ENCODE results near the gene ACOT13. TPM values are rescaled to one million over a fixed set of nuclear protein-coding genes. Genes with fewer than 3 reads are reported as not detected.
"Not testable (repeated sequence)": the region's sequence is repeated elsewhere in the genome, so short reads cannot be mapped to it uniquely, and the experiment has no call there.

Gene ACOT13
- total and polyA plus RNA-seq, 5 donors: 63.7 to 92.1 (median 85.2) TPM

DNA sequence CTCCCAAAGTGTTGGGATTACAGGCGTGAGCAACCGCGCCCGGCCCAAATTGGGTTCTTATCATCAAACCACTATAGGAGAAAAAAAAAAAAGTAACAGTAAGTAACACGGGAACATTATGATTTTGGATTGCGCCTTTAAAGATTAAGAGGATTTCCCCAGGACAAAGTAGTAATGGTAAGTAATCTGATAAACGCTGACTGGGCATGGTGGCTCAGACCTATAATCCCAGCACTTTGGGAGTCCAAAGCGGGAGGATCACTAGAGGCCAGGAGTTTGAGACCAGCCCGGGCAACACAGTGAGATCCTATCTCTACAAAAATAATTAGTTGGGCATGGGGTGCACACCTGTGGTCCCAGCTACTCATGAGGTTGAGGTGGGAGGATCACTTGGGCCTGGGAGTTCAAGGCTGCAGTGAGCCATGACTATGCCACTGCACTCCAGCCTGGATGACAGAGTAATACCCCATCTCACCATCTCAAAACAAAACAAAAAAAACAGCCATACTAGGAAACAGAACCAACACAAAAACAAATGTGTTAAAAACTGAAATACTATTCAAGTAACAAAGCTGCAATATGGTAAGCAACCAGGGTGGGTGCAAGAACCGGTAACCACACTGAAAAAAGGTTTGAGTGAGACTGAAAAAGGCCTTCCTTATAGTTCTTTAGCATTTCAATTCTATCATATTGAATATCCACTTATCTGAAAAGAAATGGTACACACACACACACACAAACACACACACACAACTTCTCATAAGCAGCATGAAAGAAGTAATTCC, 43.8 kb downstream of the ACOT13 start:
- DNase-seq: no peak
- Histone ChIP-seq H3K27me3 (ENCODE audit: control insufficient read depth, insufficient read depth) (no peaks in the 10 kb centered on the region), H3K9me3 (ENCODE audit: control insufficient read depth, low read length) (no peaks in the 10 kb centered on the region), H3K4me1 (ENCODE audit: control insufficient read depth, insufficient read depth, low read length) (peaks cover 3% of the 10 kb centered on the region), H3K4me3 (ENCODE audit: low read length) (no peak overlapping the region), H3K27ac (ENCODE audit: low read length) (no peak overlapping the region)
- 91% methylated on average over 10 of the region's 10 CpGs for WGBS
- ATAC-seq: no peak
- intact Hi-C loops (cut with DNase I): no loop called here

DNA sequence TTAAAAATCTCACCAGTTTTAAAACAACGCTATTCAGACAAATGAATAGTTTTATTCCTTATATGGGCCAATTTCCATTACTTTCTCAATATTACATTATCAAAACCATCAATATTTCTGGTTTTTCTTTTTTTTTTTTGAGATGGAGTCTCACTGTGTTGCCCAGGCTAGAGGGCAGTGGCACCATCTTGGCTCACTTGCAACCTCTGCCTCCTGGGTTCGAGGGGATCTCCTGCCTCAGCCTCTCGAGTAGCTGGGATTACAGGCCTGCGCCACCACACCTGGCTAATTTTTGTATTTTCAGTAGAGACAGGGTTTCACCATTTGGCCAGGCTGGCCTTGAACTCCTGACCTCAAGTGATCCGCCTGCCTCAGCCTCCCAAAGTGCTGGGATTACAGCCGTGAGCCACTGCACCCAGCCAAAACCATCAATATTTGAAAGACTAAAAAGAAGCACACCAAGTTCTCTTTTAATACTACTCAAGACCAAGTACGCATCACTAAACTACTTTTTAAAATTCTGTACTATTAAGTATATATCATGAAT, 49.8 kb downstream of the ACOT13 start:
- H3K27me3 ChIP-seq (ENCODE audit: control insufficient read depth, insufficient read depth); DNase-seq; H3K27ac ChIP-seq (ENCODE audit: low read length); ATAC-seq; intact Hi-C loops (cut with DNase I); H3K4me1 ChIP-seq (ENCODE audit: control insufficient read depth, insufficient read depth, low read length); H3K9me3 ChIP-seq (ENCODE audit: control insufficient read depth, low read length): not testable (repeated sequence)
- H3K4me3 ChIP-seq (ENCODE audit: low read length): peak overlapping the region; percentile 91
- WGBS: 80% methylated on average over 7 of the region's 7 CpGs

DNA sequence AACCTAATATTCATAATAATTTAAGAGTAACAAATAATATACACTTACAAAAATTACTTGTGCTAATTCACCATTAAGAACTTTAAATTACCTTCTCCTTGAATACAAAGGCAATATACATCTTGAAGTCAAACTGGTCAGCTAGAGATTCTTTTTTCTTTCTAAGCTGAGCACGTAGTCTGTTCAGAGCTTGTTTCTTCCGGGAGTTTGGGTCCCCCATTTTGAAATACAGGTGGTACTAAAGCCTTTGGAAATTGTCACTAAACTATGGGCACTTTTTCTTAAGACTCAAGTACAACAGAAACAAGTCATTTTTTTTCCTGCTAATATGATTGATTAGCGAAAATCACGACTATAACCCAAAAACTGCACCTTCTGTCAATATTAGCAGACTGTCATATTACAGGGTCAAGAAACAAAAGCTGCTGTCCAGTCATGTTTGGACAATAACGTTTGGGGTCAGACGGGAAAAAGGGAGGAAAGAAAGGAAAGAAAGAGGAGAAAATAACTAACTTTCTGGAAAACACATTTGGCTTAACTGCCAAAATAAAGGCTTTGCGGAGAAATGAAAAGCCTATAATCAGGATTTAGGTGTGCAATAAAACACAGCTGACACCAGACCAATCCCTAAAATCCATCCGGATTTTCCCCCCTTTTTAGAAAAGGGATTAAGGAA, 51.7 kb downstream of the ACOT13 start:
- Histone ChIP-seq H3K27ac (ENCODE audit: low read length) (no peak overlapping the region), H3K4me3 (ENCODE audit: low read length) (peak overlapping the region; percentile 91), H3K4me1 (ENCODE audit: control insufficient read depth, insufficient read depth, low read length) (peaks cover 6% of the 10 kb centered on the region), H3K9me3 (ENCODE audit: control insufficient read depth, low read length) (no peaks in the 10 kb centered on the region), H3K27me3 (ENCODE audit: control insufficient read depth, insufficient read depth) (no peaks in the 10 kb centered on the region)
- DNase-seq: no peak
- intact Hi-C loops (cut with DNase I): no loop called here
- no peak for ATAC-seq
- 12% methylated on average over 8 of the region's 8 CpGs for WGBS

DNA sequence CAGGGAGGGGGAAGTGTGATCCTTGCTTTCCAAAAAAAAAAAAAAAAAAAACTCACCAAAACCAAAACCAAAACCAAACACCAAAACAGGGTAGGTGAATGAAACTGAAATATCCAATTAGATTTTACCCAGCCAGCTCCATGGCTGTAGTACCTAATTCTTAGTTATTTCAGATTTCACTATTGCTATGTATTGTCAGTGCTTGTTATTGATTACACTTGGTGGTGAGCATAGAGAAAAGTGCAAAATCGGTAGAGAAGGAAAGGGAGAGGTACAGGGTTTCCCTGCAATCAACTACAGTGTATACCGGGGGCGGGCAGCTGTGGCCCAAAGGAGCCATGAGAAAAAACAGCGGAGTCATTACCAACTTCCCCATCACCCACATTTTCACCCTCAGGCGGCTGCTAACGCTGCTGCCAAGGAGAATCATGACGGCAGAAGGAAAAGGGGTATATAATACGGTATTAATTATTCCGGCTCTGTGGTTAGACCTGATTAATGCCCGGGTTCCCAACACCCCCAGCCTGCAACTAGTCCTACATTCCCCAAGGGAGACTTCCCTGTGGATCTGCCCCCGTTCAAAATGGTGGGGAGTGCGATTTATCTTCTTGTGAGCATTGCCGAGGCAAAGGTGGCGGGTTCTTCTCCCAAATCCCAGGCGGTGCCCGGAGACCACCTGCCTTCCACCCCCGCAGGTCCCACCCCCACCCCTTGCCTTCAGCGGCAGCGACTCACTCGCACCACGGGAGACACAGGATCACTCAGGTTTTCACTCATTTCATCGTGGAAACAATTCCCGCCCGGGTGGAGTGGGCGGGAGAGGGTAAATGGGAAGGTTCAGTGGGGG, 52.5 kb downstream of the ACOT13 start, which contains the start of gene C6orf62:
Gene C6orf62, minus strand, starts transcription at position 30 of the 847 bp plus-strand sequence. CDS start 486 bp downstream, outside the sequence.
- under 1% methylated on average over 25 of the region's 25 CpGs for WGBS
- H3K27ac ChIP-seq (ENCODE audit: low read length): peak within 1 kb of the TSS; percentile 98
- H3K4me1 ChIP-seq (ENCODE audit: control insufficient read depth, insufficient read depth, low read length): peaks cover 6% of the 10 kb centered on the region
- intact Hi-C loops (cut with DNase I): no loop called here
- DNase-seq (peak; percentile 33 to 69 (median 59)), ATAC-seq (no peak)
- H3K4me3 ChIP-seq (ENCODE audit: low read length): peak within 1 kb of the TSS; percentile 91
- H3K9me3 ChIP-seq (ENCODE audit: control insufficient read depth, low read length): no peaks in the 10 kb centered on the region
- H3K27me3 ChIP-seq (ENCODE audit: control insufficient read depth, insufficient read depth): no peaks in the 10 kb centered on the region

DNA sequence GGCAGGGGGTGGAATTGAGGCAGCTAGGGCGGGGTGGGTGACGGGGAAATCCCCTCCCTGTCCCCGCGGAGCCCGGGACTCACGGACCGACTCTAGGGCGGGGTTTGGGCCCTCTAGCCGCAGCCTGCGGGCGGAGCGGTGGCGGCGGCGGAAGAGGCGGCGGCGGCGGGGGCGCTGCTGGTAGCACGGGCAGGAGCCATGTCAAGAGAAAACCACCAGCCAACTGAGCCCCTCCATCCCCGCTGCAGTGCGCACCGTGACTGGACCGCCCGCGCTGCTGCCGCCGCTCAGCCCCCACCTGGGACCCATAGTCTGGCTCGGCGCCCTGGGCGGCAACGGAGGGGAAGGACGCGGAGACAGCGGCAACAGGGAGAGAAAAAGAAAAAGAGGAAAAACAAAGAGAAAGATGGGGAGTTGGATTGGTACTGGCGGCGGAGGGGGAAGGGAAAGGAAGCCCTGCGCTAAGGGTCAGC, 53.3 kb downstream of the ACOT13 start:
- H3K27me3 ChIP-seq (ENCODE audit: control insufficient read depth, insufficient read depth): no peaks in the 10 kb centered on the region
- no peaks in the 10 kb centered on the region for H3K9me3 ChIP-seq (ENCODE audit: control insufficient read depth, low read length)
- under 1% methylated on average over 39 of the region's 39 CpGs for WGBS
- peak overlapping the region; percentile 91 for H3K4me3 ChIP-seq (ENCODE audit: low read length)
- DNase-seq: peak; percentile 72 to 88 (median 88)
- H3K27ac ChIP-seq (ENCODE audit: low read length): peak overlapping the region; percentile 98
- peaks cover 4% of the 10 kb centered on the region for H3K4me1 ChIP-seq (ENCODE audit: control insufficient read depth, insufficient read depth, low read length)
- intact Hi-C loops (cut with DNase I): no loop called here
- peak; percentile 59 to 65 for ATAC-seq

DNA sequence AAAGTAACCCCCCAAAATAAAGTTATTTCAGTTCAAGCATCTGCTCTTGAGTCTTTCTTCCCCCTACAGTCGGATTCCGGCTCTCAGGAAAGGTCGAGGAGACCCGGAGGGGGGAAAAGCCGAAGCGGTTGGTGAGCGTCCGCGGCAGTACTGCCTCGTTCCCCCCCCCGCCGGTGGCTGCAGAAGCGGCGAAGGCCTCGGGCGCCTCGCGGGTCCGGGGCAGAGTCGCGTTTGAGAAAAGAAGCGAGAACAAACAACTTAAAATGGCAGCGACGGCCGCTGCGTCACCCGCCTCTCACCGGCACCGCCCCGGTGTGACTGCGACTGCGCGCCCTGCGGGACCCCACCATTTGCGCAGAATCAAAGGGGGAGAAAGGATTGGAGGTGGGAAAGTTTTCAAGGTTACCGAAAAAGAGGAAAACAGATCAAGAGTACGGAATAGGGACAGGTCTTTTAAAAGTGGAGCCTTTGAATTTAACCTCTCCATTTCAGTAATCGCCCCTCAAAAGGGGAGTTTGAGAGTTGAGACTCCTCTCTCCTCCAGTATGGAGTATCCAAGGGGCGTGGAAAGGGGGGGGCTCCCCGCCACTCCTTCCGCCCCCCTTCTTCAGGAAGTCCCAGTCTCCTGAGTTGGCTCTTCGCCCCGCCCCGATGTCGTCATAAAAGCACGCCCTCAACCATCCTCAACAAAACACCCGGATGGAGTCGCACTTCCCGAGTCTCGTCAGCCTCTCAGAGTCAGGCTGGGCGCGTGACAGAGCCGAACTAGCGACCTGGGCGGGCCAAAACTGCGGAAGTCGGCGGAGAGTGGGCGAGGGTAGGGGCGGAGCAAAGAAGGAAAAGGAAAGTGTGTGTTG, 54.0 kb downstream of the ACOT13 start:
- Histone ChIP-seq H3K4me3 (ENCODE audit: low read length) (peak overlapping the region; percentile 91), H3K27ac (ENCODE audit: low read length) (peak overlapping the region; percentile 98), H3K9me3 (ENCODE audit: control insufficient read depth, low read length) (no peaks in the 10 kb centered on the region), H3K27me3 (ENCODE audit: control insufficient read depth, insufficient read depth) (no peaks in the 10 kb centered on the region), H3K4me1 (ENCODE audit: control insufficient read depth, insufficient read depth, low read length) (peaks cover 2% of the 10 kb centered on the region)
- intact Hi-C loops (cut with DNase I): no loop called here
- under 1% methylated on average over 60 of the region's 60 CpGs for WGBS
- ATAC-seq: peak; percentile 96 to 98
- DNase-seq: peak; percentile 100

DNA sequence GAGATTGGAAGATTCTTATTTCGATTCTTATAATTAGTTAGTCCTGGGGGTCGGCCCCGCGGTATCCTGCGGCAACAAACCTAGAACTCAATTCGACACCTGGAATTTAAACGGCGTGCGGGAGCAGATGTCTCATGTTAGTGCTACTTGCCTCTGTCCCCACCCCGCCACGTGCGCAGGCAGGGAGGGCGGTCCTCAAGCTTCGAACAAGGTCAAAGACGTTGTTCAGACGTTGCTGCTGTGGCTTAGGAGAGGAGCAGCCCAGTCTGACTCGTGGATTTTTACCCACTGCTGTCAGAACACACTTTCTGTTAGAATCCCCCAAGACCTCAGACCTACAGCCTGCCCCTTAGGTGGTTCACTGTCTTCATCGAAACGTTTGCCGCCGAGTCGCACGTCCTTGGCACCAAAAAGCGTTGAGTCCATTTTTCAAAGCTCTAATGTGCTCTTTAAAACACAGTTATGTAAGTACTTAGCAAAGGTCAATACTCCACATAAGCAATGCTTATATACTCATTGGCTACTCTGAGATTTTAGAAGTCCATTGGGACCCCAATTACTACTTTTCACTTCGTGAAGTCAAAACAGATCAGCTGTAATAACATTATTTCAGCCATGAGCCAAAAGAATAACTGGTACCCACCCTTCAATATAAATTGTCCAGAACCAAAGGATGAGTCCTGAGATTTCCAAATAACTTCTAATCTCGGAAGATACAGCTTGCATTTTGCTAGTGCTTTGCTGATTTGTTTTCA, 54.8 kb downstream of the ACOT13 start:
- intact Hi-C loops (cut with DNase I): no loop called here
- peak overlapping the region; percentile 48 for H3K4me3 ChIP-seq (ENCODE audit: low read length)
- H3K27ac ChIP-seq (ENCODE audit: low read length): peak overlapping the region; percentile 98
- no peaks in the 10 kb centered on the region for H3K27me3 ChIP-seq (ENCODE audit: control insufficient read depth, insufficient read depth)
- DNase-seq: peak in 2 of 3 donors; percentile 94 to 95
- H3K4me1 ChIP-seq (ENCODE audit: control insufficient read depth, insufficient read depth, low read length): peaks cover 1% of the 10 kb centered on the region
- WGBS: 5% methylated on average over 26 of the region's 26 CpGs
- no peaks in the 10 kb centered on the region for H3K9me3 ChIP-seq (ENCODE audit: control insufficient read depth, low read length)
- peak; percentile 77 to 80 for ATAC-seq

DNA sequence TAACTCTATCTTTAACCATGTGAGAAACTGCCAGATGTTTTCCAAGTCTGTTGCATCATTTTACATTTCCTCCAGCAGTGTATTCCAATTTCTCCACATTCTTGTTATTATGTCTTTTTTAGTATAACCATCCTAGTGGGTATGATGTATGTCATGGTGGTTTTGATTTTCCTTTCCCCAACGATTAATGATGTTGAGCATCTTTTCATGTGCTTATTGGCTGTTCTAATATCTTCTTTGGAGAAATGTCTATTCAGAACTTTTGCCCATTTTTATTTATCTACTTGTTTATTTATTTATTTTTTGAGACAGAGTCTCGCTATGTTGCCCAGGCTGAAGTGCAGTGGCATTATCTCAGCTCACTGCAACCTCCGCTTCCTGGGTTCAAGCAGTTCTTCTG, 56.4 kb downstream of the ACOT13 start:
- Histone ChIP-seq H3K27ac (ENCODE audit: low read length) (no peak overlapping the region), H3K27me3 (ENCODE audit: control insufficient read depth, insufficient read depth) (no peaks in the 10 kb centered on the region), H3K9me3 (ENCODE audit: control insufficient read depth, low read length) (no peaks in the 10 kb centered on the region), H3K4me3 (ENCODE audit: low read length) (no peak overlapping the region), H3K4me1 (ENCODE audit: control insufficient read depth, insufficient read depth, low read length) (no peaks in the 10 kb centered on the region)
- intact Hi-C loops (cut with DNase I): no loop called here
- no peak for ATAC-seq
- DNase-seq: no peak
- 92% methylated on average over 3 of the region's 3 CpGs for WGBS

DNA sequence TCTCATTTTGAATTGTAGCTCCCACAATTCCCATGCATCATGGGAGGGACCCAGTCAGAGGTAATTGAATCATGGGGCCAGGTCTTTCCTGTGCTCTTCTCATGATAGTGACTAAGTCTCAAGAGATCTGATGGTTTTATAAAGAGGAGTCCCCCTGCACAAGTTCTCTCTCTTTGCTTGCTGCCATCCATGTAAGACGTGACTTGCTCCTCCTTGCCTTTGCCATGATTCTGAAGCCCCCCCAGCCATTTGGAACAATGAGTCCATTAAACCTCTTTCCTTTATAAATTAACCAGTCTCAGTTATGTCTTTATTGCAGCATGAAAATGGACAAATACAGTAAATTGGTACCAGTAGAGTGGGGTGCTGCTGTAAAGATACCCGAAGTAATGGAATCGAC, 63.8 kb downstream of the ACOT13 start:
- H3K27me3 ChIP-seq (ENCODE audit: control insufficient read depth, insufficient read depth); ATAC-seq; H3K4me1 ChIP-seq (ENCODE audit: control insufficient read depth, insufficient read depth, low read length); H3K27ac ChIP-seq (ENCODE audit: low read length); intact Hi-C loops (cut with DNase I); H3K4me3 ChIP-seq (ENCODE audit: low read length); H3K9me3 ChIP-seq (ENCODE audit: control insufficient read depth, low read length); DNase-seq: not testable (repeated sequence)
- WGBS: 92% methylated on average over 3 of the region's 3 CpGs
